HG02943 (cell line): ENCODE results near the gene UNC5CL.

Experiments
- ATAC-seq: cut with Tn5 transposase; IDR thresholded peaks from one replicate; pipeline ENCODE4 v1.9.1; 2021; ENCODE audit warnings: mild to moderate bottlenecking, low read depth, moderate library complexity; ENCODE audit not compliant: unreplicated experiment

UNC5CL gene

GRCh38 chr6:40982917-40983316 is 56.1 kb downstream of the UNC5CL start:
- ATAC-seq, result no peak

- no peak for ATAC-seq
Observed at GRCh38 chr6:40978687-40979289, 60.2 kb downstream of the UNC5CL start.

- ATAC-seq, result no peak
Observed at GRCh38 chr6:40977695-40978094, 61.3 kb downstream of the UNC5CL start.

- no peak for ATAC-seq
Observed at GRCh38 chr6:40977085-40977484, 61.9 kb downstream of the UNC5CL start.
